ENCODE data around the gene KSR1.
"Not testable (repeated sequence)": the region's sequence is repeated elsewhere in the genome, so short reads cannot be mapped to it uniquely, and the experiment has no call there.

Gene KSR1

DNA sequence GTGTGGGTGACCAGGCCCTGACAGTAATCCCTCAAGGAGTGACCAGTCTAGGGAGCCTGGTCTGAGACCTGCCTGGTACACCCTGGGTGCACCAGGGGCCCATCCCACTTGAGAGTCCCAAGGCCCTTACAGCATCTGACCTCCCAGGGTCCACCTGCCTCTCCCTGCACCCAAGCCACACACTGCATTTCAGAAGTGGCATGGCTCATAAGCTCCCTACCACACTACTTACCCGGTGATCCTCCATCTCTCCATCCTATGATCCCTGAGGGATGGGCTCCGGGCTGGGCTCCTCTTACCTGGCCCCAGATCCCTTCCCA, 215.3 kb downstream of the KSR1 start:
- no peak overlapping the region for H3K27ac ChIP-seq
- TF ChIP-seq ZFX (IDR thresholded peaks at IDR 0.05; ENCODE audit: borderline replicate concordance) = no peak
- TF ChIP-seq, protein P1, sequence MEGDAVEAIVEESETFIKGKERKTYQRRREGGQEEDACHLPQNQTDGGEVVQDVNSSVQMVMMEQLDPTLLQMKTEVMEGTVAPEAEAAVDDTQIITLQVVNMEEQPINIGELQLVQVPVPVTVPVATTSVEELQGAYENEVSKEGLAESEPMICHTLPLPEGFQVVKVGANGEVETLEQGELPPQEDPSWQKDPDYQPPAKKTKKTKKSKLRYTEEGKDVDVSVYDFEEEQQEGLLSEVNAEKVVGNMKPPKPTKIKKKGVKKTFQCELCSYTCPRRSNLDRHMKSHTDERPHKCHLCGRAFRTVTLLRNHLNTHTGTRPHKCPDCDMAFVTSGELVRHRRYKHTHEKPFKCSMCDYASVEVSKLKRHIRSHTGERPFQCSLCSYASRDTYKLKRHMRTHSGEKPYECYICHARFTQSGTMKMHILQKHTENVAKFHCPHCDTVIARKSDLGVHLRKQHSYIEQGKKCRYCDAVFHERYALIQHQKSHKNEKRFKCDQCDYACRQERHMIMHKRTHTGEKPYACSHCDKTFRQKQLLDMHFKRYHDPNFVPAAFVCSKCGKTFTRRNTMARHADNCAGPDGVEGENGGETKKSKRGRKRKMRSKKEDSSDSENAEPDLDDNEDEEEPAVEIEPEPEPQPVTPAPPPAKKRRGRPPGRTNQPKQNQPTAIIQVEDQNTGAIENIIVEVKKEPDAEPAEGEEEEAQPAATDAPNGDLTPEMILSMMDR (IDR thresholded peaks at IDR 0.05) = no peak

DNA sequence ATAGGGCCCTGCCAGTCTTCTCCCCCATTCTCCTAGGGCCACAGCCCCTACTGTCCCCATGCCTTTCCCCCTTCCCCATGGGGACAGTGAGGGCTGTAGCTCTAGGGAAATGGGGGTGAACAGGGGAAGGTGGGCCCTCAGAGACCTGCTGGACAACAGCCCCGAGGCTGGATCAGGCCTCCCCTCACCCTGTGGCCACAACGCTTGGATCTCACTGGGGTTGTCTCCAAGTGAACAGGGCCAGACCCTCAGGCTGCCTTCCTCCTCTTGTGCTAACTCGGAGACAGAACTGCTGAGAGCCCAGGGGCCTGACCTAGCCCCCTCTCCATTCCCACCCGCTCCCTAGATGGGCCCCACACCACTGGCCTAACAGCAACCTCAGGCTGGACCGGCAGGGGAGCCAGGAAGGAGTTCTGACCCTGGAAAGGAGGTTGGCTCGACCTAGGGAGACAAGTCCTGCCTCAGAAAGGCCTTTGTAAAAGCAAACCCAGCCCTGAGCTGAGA, 215.8 kb downstream of the KSR1 start:
- H3K27ac ChIP-seq = not testable (repeated sequence)

DNA sequence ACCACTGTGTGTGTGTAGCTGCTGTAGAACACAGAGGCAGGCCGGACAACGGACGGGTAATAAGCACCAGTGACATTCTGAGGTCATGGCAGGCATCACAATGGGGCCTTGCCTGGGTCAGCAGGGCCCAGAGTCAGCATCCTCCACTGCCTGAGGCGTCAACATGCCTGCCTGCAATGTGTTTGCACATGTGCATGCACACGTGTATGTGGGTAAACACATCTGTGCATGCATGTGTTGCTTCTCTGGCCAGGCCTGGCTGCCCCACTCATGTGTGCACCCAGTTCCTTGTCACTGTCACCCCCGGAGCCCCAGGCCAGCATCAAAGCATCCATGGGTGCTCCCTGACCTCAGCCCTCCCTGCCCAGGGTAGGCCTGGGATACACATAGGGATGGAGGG, 218.1 kb downstream of the KSR1 start:
- no peak overlapping the region for H3K27ac ChIP-seq
- TF ChIP-seq ZFX (IDR thresholded peaks at IDR 0.05; ENCODE audit: borderline replicate concordance) = no peak
- TF ChIP-seq, protein P1 (IDR thresholded peaks at IDR 0.05) = no peak

Data from 22Rv1 (cell line).